CD4-positive, alpha-beta T cell treated with Interleukin-2 at 100 ng/mL for 4 hours (primary cell): ENCODE measurements around the gene ABRAXAS1.

Source experiments
- DNase-seq: peaks from one replicate; pipeline ENCODE4 v3.0.0-alpha.2; 2020; ENCODE audit warnings: low spot score

ABRAXAS1 gene

DNA sequence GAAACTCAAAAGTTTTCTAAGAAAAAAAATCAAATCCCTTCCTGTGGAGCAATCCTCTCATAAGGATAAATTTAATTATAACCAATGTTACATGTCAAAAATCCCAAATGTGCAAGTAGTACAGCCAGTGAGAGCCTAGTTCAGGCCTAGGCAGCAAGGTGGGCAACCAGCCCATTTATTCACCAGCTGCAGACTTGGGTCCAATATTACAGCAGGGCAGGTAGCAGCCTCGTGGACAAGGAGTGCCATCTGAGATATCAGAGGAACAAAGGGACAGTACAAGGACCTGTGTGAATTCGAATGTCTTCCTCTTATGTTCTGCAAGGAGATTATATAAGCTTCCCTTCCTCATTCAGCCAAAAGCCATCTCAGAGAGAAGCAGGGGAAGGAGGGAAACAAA is 35.9 kb downstream of the ABRAXAS1 start:
- DNase-seq, result no peak

DNA sequence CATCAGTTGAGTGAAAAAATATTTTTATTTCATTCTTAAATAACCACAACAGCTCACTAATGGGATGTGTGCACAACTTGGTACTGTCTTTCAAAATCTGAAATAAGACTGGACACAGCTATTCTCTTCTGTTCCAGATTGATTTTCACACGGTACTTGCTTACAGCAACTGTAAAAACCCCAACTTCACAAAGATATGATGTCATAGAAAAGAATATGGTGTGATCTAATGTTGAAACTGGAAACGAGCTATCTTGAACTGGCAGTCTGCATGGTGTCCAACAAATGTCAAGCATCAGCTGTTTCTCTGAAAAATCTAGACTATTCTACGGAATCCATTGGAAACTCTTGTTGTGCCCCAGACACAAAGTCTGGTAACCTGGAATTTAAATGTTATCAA is 44.0 kb downstream of the ABRAXAS1 start:
- no peak for DNase-seq

DNA sequence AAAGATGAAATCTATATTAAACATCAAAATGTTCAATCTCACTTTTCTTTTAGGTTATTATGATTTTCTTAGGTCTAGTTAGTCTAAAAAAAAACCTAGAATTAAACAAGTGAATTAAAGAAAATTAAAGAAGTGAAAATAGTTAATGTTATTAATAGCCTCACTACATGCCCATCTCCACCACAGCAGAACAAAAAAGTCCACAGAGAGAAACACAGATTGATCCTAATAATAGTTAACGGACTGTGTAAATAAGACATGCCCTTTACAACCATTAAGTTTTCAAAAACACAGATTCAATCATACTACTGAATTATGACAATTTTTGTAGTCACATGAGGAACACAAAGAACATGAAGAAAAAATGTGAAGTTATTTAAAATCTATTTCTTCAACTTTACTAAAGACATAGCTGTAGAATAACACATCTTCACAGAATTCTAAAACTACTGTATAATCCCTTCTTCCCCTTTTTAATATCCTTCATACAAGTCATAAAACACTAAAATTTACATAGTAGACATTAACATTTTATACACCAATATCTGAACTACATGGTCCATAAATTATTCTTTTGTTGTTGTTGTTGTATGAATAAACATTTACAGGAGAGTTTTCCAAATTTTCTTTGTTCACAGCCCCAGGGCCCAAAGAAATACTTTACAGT is 44.6 kb downstream of the ABRAXAS1 start:
- DNase-seq, result no peak

DNA sequence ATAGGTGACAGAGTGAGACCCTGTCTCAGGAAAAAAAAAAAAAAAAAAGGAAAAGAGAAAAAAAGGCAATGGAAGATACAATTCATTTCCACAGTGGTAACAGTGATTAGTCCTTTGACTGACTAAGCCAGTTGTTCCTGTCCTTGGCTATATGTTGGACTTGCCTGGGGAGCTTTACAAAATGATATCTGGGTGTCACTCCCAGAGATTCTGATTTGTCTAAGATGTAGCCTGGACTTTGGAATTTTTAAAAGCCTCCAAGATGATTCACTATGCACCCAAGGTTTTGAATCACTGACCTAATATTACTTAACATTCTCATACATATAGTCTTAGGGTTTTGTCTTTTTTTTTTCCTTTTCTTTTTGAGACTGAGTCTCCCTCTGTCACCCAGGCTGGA is 46.2 kb downstream of the ABRAXAS1 start:
- no peak for DNase-seq

DNA sequence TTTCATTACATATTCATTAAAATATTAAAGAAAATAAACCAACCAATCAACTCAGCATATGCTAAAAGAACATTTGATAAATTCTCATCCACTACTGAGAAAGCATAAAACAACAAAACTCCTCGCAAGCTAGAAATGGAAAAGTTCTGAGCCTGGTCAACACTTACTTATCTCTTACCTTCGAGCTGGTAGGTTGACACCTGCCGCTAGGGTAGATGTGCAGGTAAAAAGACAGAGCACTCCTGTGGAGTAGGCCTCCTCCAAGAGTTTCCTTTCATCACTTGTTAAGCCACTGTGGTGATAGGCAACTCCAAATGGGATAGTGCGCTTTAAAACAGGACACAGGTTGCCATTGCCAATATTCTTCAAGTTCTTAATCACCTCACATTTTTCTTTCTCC is 48.2 kb downstream of the ABRAXAS1 start:
- DNase-seq, result no peak

DNA sequence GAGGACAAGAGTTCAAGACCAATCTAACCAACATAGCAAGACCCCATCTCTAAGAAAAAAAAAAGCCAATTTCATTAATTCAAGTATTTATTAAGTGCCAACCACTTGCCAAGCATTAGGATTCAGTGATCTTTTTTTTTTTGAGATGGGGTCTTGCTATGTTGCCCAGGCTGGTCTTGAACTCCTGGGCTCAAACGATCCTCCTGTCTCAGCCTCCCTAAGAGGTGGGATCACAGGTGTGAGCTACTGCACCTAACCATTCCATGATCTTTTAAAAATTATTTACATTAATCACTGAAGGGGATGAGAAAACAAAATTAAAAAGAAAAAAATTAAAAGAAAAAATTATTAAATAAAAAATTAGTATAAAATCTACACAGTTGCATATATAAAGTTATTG is 53.7 kb downstream of the ABRAXAS1 start:
- DNase-seq, result no peak

DNA sequence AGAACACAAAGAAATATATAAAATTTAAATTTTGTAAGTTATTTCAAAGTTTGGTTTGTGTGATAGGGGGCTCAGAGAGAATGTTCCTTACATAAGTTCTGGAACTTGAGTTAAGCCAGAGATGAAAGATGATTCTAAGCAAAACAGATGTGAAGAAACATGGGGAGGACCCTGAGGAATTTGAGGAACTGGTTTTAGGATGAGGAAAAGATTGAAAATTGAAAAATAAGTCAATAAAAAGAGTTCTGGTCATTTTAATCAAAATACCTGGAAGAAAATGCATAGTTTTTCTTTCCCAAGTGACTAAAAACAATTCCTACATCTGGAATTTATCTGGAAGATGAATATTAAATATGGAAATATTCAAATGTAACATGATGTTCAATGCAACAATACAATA is 66.7 kb downstream of the ABRAXAS1 start:
- no peak for DNase-seq

DNA sequence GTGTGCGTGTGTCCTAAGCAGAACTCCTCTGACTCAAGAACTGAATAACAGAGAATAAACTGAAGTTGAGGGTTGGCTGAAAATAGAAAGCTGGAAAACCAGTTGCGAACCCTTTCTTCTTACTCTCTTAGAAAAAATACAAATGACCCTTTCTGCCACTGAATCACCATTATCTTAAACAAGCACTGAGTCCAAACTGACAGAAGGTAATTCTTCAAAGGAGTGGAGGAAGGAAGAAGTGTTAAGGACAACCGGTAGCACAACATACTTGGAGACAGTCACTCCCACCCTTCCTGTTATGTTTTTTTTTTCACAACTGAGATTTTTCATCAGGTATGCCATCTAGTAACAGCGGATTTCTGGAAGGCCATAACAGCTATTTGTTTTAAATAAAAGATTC is 67.3 kb downstream of the ABRAXAS1 start:
- no peak for DNase-seq

DNA sequence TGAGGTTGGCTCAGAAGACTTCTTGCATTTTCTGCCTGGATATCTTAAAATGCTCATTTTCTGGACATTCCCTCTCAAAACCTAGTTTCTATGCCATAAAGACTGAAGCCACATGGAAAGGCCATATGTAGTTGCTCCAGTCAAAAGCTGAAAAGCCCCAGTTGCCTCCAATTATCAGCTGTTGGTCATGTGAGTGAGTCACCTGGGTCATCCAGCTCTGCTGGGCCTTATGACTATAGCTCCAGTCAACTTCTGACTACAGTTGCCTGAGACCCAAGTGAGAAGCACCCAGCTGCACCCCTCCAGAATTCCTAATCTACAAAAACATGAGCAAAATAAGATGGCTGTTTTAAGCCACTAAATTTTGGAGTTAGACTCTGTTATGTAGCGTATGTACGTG is 71.2 kb downstream of the ABRAXAS1 start:
- no peak for DNase-seq
